Testis (tissue), 3 donors: ENCODE measurements around the gene GH2. TPM values are rescaled to one million over a fixed set of nuclear protein-coding genes. Genes with fewer than 3 reads are reported as not detected.
A peak's percentile ranks its signal among the peaks of the same experiment; 100 is the strongest.

ENCODE experiments used
- DNase-seq: peaks from one replicate; pipeline ENCODE4 v3.0.0-alpha.2; 2019
- H3K27ac ChIP-seq, 2 donors: fragments of 200-600 bp; sonication (generic); one replicate each; pipeline ENCODE4 v1.5.1; 2019
- H3K27me3 ChIP-seq: fragments of 200-600 bp; sonication (generic); one replicate; pipeline ENCODE4 v1.5.1; 2019
- H3K36me3 ChIP-seq: fragments of 200-600 bp; sonication (generic); one replicate; pipeline ENCODE4 v1.5.1; 2017; ENCODE audit warnings: low read depth; ENCODE audit errors: missing control alignments
- H3K4me1 ChIP-seq: fragments of 200-600 bp; sonication (generic); one replicate; pipeline ENCODE4 v1.5.1; 2019
- H3K4me3 ChIP-seq, 2 donors: fragments of 200-600 bp; sonication (generic); one replicate each; pipeline ENCODE4 v1.5.1; 2017 to 2019
- H3K9me3 ChIP-seq: fragments of 200-600 bp; sonication (generic); one replicate; pipeline ENCODE4 v1.5.1; 2017
- CTCF ChIP-seq, 3 experiments: fragments of 450-650 bp in 2 of 3; fragments of 200-600 bp in 1 of 3; sonication (generic) in 1 of 3; IDR thresholded peaks; one replicate each; pipeline ENCODE4 v1.5.1; 2016 to 2019; ENCODE audit warnings: antibody characterized with exemption in 3 of 3, mild to moderate bottlenecking in 2 of 3, moderate library complexity in 1 of 3
- POLR2A ChIP-seq: fragments of 450-650 bp; IDR thresholded peaks from one replicate; pipeline ENCODE4 v1.6.1; 2017; ENCODE audit warnings: antibody characterized with exemption, mild to moderate bottlenecking, moderate library complexity
- WGBS, 2 donors: methylation state at CpG; one replicate each; pipeline ENCODE4 v1.1.5; 2018; 5-methylcytosine and 5-hydroxymethylcytosine counted together
- intact Hi-C: fragments of 100-400 bp; cut with DNase I; formaldehyde crosslinking; loops from one replicate; pipeline ENCODE4 v1.15.1; 2023; ENCODE audit warnings: low total_unique reads
- polyA plus RNA-seq: library from polyadenylated mRNA; stranded (reverse); fragments of 350-450 nt; fragmentation: Illumina TruSeq; extraction: RNeasy Lipid Tissue Mini Kit (QIAGEN cat#74804); gene quantifications from one replicate; pipeline ENCODE4 v1.2.3, GENCODE V29; 2014; ENCODE audit warnings: low read depth, low replicate concordance; ENCODE audit not compliant: insufficient read depth
- total RNA-seq, 2 donors: library from RNA; depleted of rRNA; stranded (reverse); fragments of >200 nt; gene quantifications; one replicate each; pipeline ENCODE4 v1.2.3, GENCODE V29; 2016

Gene GH2
- total and polyA plus RNA-seq, 3 donors from 2014 or later, result 0.62 TPM; not detected in 2

- H3K9me3 ChIP-seq, result no peaks in the 10 kb centered on the region
- DNase-seq, result peak; percentile 92
- TF ChIP-seq POLR2A, result no peak
- TF ChIP-seq CTCF (IDR thresholded peaks at IDR 0.05), result no peak
- H3K4me1 ChIP-seq, result peaks cover 43% of the 10 kb centered on the region
- no peaks in the 10 kb centered on the region for H3K36me3 ChIP-seq
- WGBS, 2 donors, result 27 to 38% methylated on average over 6 to 7 of the region's 7 CpGs
- no peak overlapping the region for H3K4me3 ChIP-seq
- intact Hi-C loops, result no loop called here
- H3K27ac ChIP-seq, result peak overlapping the region; percentile 69 to 97
- H3K27me3 ChIP-seq, result no peaks in the 10 kb centered on the region
These were observed 43.0 kb downstream of the GH2 start for GRCh38 chr17:63838631-63839171.

- no peaks in the 10 kb centered on the region for H3K27me3 ChIP-seq
- H3K4me1 ChIP-seq, result peaks cover 43% of the 10 kb centered on the region
- H3K4me3 ChIP-seq, result no peak overlapping the region
- H3K36me3 ChIP-seq, result no peaks in the 10 kb centered on the region
- TF ChIP-seq CTCF (IDR thresholded peaks at IDR 0.05) (no peak), POLR2A (no peak)
- intact Hi-C loops, result no loop called here
- DNase-seq, result no peak
- no peaks in the 10 kb centered on the region for H3K9me3 ChIP-seq
- H3K27ac ChIP-seq, result peak overlapping the region; percentile 69 to 97
- 67 to 75% methylated on average over 3 to 5 of the region's 5 CpGs for WGBS, 2 donors
These were observed 43.7 kb downstream of the GH2 start for GRCh38 chr17:63837962-63838600.

- Histone ChIP-seq H3K9me3 (no peaks in the 10 kb centered on the region), H3K36me3 (no peaks in the 10 kb centered on the region), H3K4me3 (no peak overlapping the region), H3K27ac (peak overlapping the region; percentile 69 to 97), H3K4me1 (peaks cover 43% of the 10 kb centered on the region), H3K27me3 (no peaks in the 10 kb centered on the region)
- no peak for TF ChIP-seq CTCF (IDR thresholded peaks at IDR 0.05)
- TF ChIP-seq POLR2A, result no peak
- 85 to 86% methylated on average over 4 to 12 of the region's 12 CpGs for WGBS, 2 donors
- intact Hi-C loops, result no loop called here
- DNase-seq, result no peak
These were observed 44.3 kb downstream of the GH2 start for GRCh38 chr17:63837480-63837879.

- H3K4me1 ChIP-seq, result peaks cover 43% of the 10 kb centered on the region
- no peak overlapping the region for H3K4me3 ChIP-seq
- DNase-seq, result no peak
- intact Hi-C loops, result no loop called here
- 91 to 98% methylated on average over 7 of the region's 7 CpGs for WGBS, 2 donors
- H3K27me3 ChIP-seq, result no peaks in the 10 kb centered on the region
- H3K27ac ChIP-seq, result peak overlapping the region in 1 of 2 donors; percentile 97
- TF ChIP-seq CTCF (IDR thresholded peaks at IDR 0.05) (no peak), POLR2A (no peak)
- H3K9me3 ChIP-seq, result no peaks in the 10 kb centered on the region
- H3K36me3 ChIP-seq, result no peaks in the 10 kb centered on the region
These were observed 44.9 kb downstream of the GH2 start for GRCh38 chr17:63836811-63837210.
